KMS-11 (cell line): ENCODE data around the gene ACKR4.

ENCODE experiments used
- H2AFZ ChIP-seq: fragments of 200-600 bp; sonication (generic); 2 replicates; pipeline ENCODE4 v1.6.1; 2016; ENCODE audit warnings: antibody characterized with exemption, mixed run types, low read depth
- H3K27ac ChIP-seq: fragments of 200-600 bp; sonication (generic); 2 replicates; pipeline ENCODE4 v1.6.1; 2016; ENCODE audit warnings: mild to moderate bottlenecking, mixed run types
- H3K27me3 ChIP-seq: fragments of 200-600 bp; sonication (generic); 2 replicates; pipeline ENCODE4 v1.6.1; 2017; ENCODE audit warnings: mild to moderate bottlenecking, low read depth, mixed run types, moderate library complexity; ENCODE audit not compliant: insufficient read depth
- H3K36me3 ChIP-seq: fragments of 200-600 bp; sonication (generic); 2 replicates; pipeline ENCODE4 v1.6.1; 2017; ENCODE audit warnings: mild to moderate bottlenecking, mixed run types; ENCODE audit not compliant: insufficient read depth
- H3K4me1 ChIP-seq: fragments of 200-600 bp; sonication (generic); 2 replicates; pipeline ENCODE4 v1.6.1; 2016; ENCODE audit warnings: mild to moderate bottlenecking, low read depth, mixed run types; ENCODE audit not compliant: poor library complexity, severe bottlenecking
- H3K4me2 ChIP-seq: fragments of 200-600 bp; sonication (generic); 2 replicates; pipeline ENCODE4 v1.7.0; 2016; ENCODE audit warnings: mild to moderate bottlenecking, mixed run types
- H3K4me3 ChIP-seq: fragments of 200-600 bp; sonication (generic); IDR thresholded peaks from 2 replicates; pipeline ENCODE4 v1.6.1; 2017; ENCODE audit warnings: low read depth, low read length, mixed read lengths; ENCODE audit not compliant: insufficient read depth
- H3K79me2 ChIP-seq: fragments of 200-600 bp; sonication (generic); 2 replicates; pipeline ENCODE4 v1.6.1; 2016; ENCODE audit warnings: low read depth, mixed run types; ENCODE audit not compliant: insufficient read depth
- H3K9ac ChIP-seq: fragments of 200-600 bp; sonication (generic); 2 replicates; pipeline ENCODE4 v1.6.1; 2016; ENCODE audit warnings: mild to moderate bottlenecking, mixed run types
- H4K20me1 ChIP-seq: fragments of 200-600 bp; sonication (generic); 2 replicates; pipeline ENCODE4 v1.6.1; 2016; ENCODE audit warnings: mild to moderate bottlenecking, mixed run types; ENCODE audit not compliant: insufficient read depth
- CTCF ChIP-seq: fragments of 200-600 bp; sonication (generic); conservative IDR thresholded peaks from 2 replicates; pipeline ENCODE4 v1.6.1; 2017; ENCODE audit warnings: low read depth, mild to moderate bottlenecking, antibody characterized with exemption, low read length, moderate library complexity, mixed read lengths

ACKR4 gene

GRCh38 chr3:132616780-132617179, 19.7 kb downstream of the ACKR4 start:
- Histone ChIP-seq H3K4me3 (no peak overlapping the region), H4K20me1 (no peaks in the 10 kb centered on the region)

GRCh38 chr3:132622148-132622547, 25.1 kb downstream of the ACKR4 start:
- Histone ChIP-seq H3K36me3 (no peaks in the 10 kb centered on the region), H3K4me1 (no peaks in the 10 kb centered on the region), H3K9ac (no peak overlapping the region), H3K4me2 (no peak overlapping the region), H3K27ac (no peak overlapping the region), H3K27me3 (no peaks in the 10 kb centered on the region), H4K20me1 (no peaks in the 10 kb centered on the region), H2AFZ (no peak overlapping the region), H3K79me2 (no peaks in the 10 kb centered on the region), H3K4me3 (no peak overlapping the region)
- no peak for TF ChIP-seq CTCF

More at GRCh38 chr3:132616780-132617179, 19.7 kb downstream of the ACKR4 start:
- Histone ChIP-seq H3K27me3 (no peaks in the 10 kb centered on the region), H3K9ac (no peak overlapping the region), H3K79me2 (no peaks in the 10 kb centered on the region), H3K4me2 (no peak overlapping the region), H3K36me3 (no peaks in the 10 kb centered on the region), H2AFZ (no peak overlapping the region), H3K4me1 (peaks cover 12% of the 10 kb centered on the region), H3K27ac (no peak overlapping the region)
- TF ChIP-seq CTCF: no peak

GRCh38 chr3:132622761-132623160, 25.7 kb downstream of the ACKR4 start:
- no peaks in the 10 kb centered on the region for H3K36me3 ChIP-seq
- H2AFZ ChIP-seq: no peak overlapping the region
- H3K4me3 ChIP-seq: no peak overlapping the region
- H3K79me2 ChIP-seq: no peaks in the 10 kb centered on the region
- no peaks in the 10 kb centered on the region for H3K4me1 ChIP-seq
- H3K4me2 ChIP-seq: no peak overlapping the region
- H4K20me1 ChIP-seq: no peaks in the 10 kb centered on the region
- no peaks in the 10 kb centered on the region for H3K27me3 ChIP-seq
- no peak overlapping the region for H3K27ac ChIP-seq
- H3K9ac ChIP-seq: no peak overlapping the region
- TF ChIP-seq CTCF: no peak

- H4K20me1 ChIP-seq: no peaks in the 10 kb centered on the region
- no peak overlapping the region for H2AFZ ChIP-seq
- no peak overlapping the region for H3K4me3 ChIP-seq
- H3K27me3 ChIP-seq: no peaks in the 10 kb centered on the region
- no peak for TF ChIP-seq CTCF
- no peak overlapping the region for H3K4me2 ChIP-seq
- no peaks in the 10 kb centered on the region for H3K79me2 ChIP-seq
- no peak overlapping the region for H3K9ac ChIP-seq
- H3K4me1 ChIP-seq: no peaks in the 10 kb centered on the region
- H3K36me3 ChIP-seq: no peaks in the 10 kb centered on the region
- no peak overlapping the region for H3K27ac ChIP-seq
Measured at GRCh38 chr3:132623646-132624045, 26.6 kb downstream of the ACKR4 start.
